Smooth muscle cell of trachea (primary cell): ENCODE results near the gene TSPO. TPM values are rescaled to one million over a fixed set of nuclear protein-coding genes. Genes with fewer than 3 reads are reported as not detected.

Experiments used
- total RNA-seq: library from RNA; depleted of rRNA; stranded (reverse); fragments of >200 nt; gene quantifications from 2 replicates; pipeline ENCODE4 v1.2.1, GENCODE V29; 2014

Gene TSPO
- 288 and 318 TPM in 2 replicates for total RNA-seq

GRCh38 chr22:43151251-43152002, at the start of gene TSPO:
Gene TSPO, plus strand, starts transcription at chr22:43151559. Its CDS starts 7,680 bp downstream, at chr22:43159239.

GRCh38 chr22:43110444-43110926, 40.9 kb upstream of the TSPO start, which contains the start of gene BIK:
Gene BIK, plus strand, starts transcription at chr22:43110750. Its CDS starts 13,273 bp downstream, at chr22:43124023.

GRCh38 chr22:43142880-43143562, 8.3 kb upstream of the TSPO start, which contains the start of gene MCAT:
Gene MCAT, minus strand, starts transcription at chr22:43143398. Its CDS starts 50 bp downstream, at chr22:43143348.

GRCh38 chr22:43186272-43187170, 35.2 kb downstream of the TSPO start, which contains the start of gene TTLL12:
Gene TTLL12, minus strand, starts transcription at chr22:43187134. Its CDS starts 65 bp downstream, at chr22:43187069.

Other genes starting within 250 kb of the TSPO start
- 34.5 and 39.4 TPM in 2 replicates for gene PACSIN2, start 136.4 kb upstream of the TSPO start, total RNA-seq
- 15.3 and 18.7 TPM in 2 replicates for gene TTLL1, start 62.2 kb upstream of the TSPO start, total RNA-seq
- gene BIK, start 40.8 kb upstream of the TSPO start, total RNA-seq = not detected in 2 replicates
- 16.0 and 17.5 TPM in 2 replicates for gene MCAT, start 8.2 kb upstream of the TSPO start, total RNA-seq
- gene TTLL12, start 35.6 kb downstream of the TSPO start, total RNA-seq = 19.5 and 36.7 TPM in 2 replicates
- gene SCUBE1, start 191.8 kb downstream of the TSPO start, total RNA-seq = 0.33 and 0.58 TPM in 2 replicates